WTC11 (cell line): ENCODE measurements around the gene ATXN7L2. TPM values are rescaled to one million over a fixed set of nuclear protein-coding genes. Genes with fewer than 3 reads are reported as not detected.

Experiments used
- ATAC-seq: fragments of 200-7000 bp; cut with Tn5 transposase; 2 replicates; pipeline ENCODE4 v1.10.0; 2021; ENCODE audit warnings: mild to moderate bottlenecking, moderate library complexity
- CTCF ChIA-PET: fragments of 300-600 bp; sonication (Branson Sonifier 250); formaldehyde crosslinking; loops from one replicate; lab custom pipeline; 2021; ENCODE audit warnings: antibody characterized with exemption; lab: Charles Lee
- POLR2A ChIA-PET: fragments of 350-600 bp; sonication (Branson Sonifier 250); formaldehyde crosslinking; loops from one replicate; lab custom pipeline; 2021; ENCODE audit warnings: antibody characterized with exemption; lab: Charles Lee
- DNase-seq: peaks from one replicate; pipeline ENCODE4 v3.0.0; 2021; ENCODE audit warnings: low spot score
- H3K27ac Mint-ChIP-seq: 2 replicates; pipeline ENCODE4 v1.8.0; 2021; ENCODE audit warnings: mixed read lengths
- H3K27me3 Mint-ChIP-seq: 2 replicates; pipeline ENCODE4 v1.8.0; 2021; ENCODE audit warnings: low read depth, mild to moderate bottlenecking, moderate library complexity, mixed read lengths
- H3K36me3 Mint-ChIP-seq: 2 replicates; pipeline ENCODE4 v1.8.0; 2021; ENCODE audit warnings: mixed read lengths
- H3K4me1 Mint-ChIP-seq: 2 replicates; pipeline ENCODE4 v1.8.0; 2022; ENCODE audit warnings: mixed read lengths
- H3K4me3 Mint-ChIP-seq: 2 replicates; pipeline ENCODE4 v1.8.0; 2021; ENCODE audit warnings: mild to moderate bottlenecking, moderate library complexity, mixed read lengths
- H3K9me3 Mint-ChIP-seq: 2 replicates; pipeline ENCODE4 v1.8.0; 2021; ENCODE audit warnings: mixed read lengths
- ATF6 ChIP-seq: sonication (generic); formaldehyde crosslinking; IDR thresholded peaks from 2 replicates; pipeline ENCODE4 v1.8.1; 2023; ENCODE audit warnings: mild to moderate bottlenecking, missing genetic modification reagents
- CBFB ChIP-seq: sonication (generic); formaldehyde crosslinking; IDR thresholded peaks from 2 replicates; pipeline ENCODE4 v1.8.1; 2022; ENCODE audit warnings: mild to moderate bottlenecking, low read depth, missing genetic modification reagents
- E2F4 ChIP-seq: sonication (generic); formaldehyde crosslinking; IDR thresholded peaks from 2 replicates; pipeline ENCODE4 v1.8.1; 2022; ENCODE audit warnings: low read depth, mild to moderate bottlenecking, moderate library complexity, missing genetic modification reagents, borderline replicate concordance
- IRF2 ChIP-seq: sonication (generic); formaldehyde crosslinking; IDR thresholded peaks from 2 replicates; pipeline ENCODE4 v1.8.0; 2022; ENCODE audit warnings: low read depth, missing genetic modification reagents, borderline replicate concordance
- NR1H2 ChIP-seq: sonication (generic); formaldehyde crosslinking; IDR thresholded peaks from 2 replicates; pipeline ENCODE4 v1.9.0; 2021; ENCODE audit warnings: mild to moderate bottlenecking, moderate library complexity, missing genetic modification reagents
- RORB ChIP-seq: fragments of 250-450 bp; sonication (Bioruptor Pico); IDR thresholded peaks from 2 replicates; pipeline ENCODE4 v1.9.0; 2021; ENCODE audit warnings: mild to moderate bottlenecking
- SP1 ChIP-seq: sonication (generic); formaldehyde crosslinking; conservative IDR thresholded peaks from 2 replicates; pipeline ENCODE4 v1.8.1; 2022; ENCODE audit warnings: missing genetic modification reagents
- TCF7 ChIP-seq: sonication (generic); formaldehyde crosslinking; IDR thresholded peaks from 2 replicates; pipeline ENCODE4 v1.8.0; 2022; ENCODE audit warnings: mild to moderate bottlenecking, low read depth, missing genetic modification reagents, moderate library complexity
- USF1 ChIP-seq: sonication (generic); formaldehyde crosslinking; IDR thresholded peaks from 2 replicates; pipeline ENCODE4 v1.8.0; 2022; ENCODE audit warnings: mild to moderate bottlenecking, missing genetic modification reagents
- ZNF232 ChIP-seq: sonication (generic); formaldehyde crosslinking; IDR thresholded peaks from 2 replicates; pipeline ENCODE4 v1.8.0; 2022; ENCODE audit warnings: mild to moderate bottlenecking, missing genetic modification reagents
- ZNF317 ChIP-seq: sonication (generic); formaldehyde crosslinking; IDR thresholded peaks from 2 replicates; pipeline ENCODE4 v1.8.1; 2023; ENCODE audit warnings: low read depth, mild to moderate bottlenecking, moderate library complexity, missing genetic modification reagents, borderline replicate concordance
- ZNF425 ChIP-seq: fragments of 250-450 bp; sonication (Bioruptor Pico); conservative IDR thresholded peaks from 2 replicates; pipeline ENCODE4 v1.9.0; 2021; ENCODE audit warnings: mild to moderate bottlenecking
- total RNA-seq: library from RNA; stranded (reverse); gene quantifications from 3 replicates; pipeline ENCODE4 v1.2.3, GENCODE V29; 2021
- TF ChIP-seq, protein P1 (sequence below): fragments of 250-450 bp; sonication (Bioruptor Pico); IDR thresholded peaks from 2 replicates; pipeline ENCODE4 v1.9.0; 2021; ENCODE audit warnings: mild to moderate bottlenecking, borderline replicate concordance
- TF ChIP-seq, protein P2 (sequence below): sonication (generic); formaldehyde crosslinking; IDR thresholded peaks from 2 replicates; pipeline ENCODE4 v1.8.0; 2023; ENCODE audit warnings: mild to moderate bottlenecking, missing genetic modification reagents
- TF ChIP-seq, protein P3 (sequence below): fragments of 250-450 bp; sonication (Bioruptor Pico); IDR thresholded peaks from 2 replicates; pipeline ENCODE4 v1.9.0; 2021; ENCODE audit warnings: mild to moderate bottlenecking
- TF ChIP-seq, protein P4 (sequence below): fragments of 250-450 bp; sonication (Bioruptor Pico); IDR thresholded peaks from 2 replicates; pipeline ENCODE4 v2.1.2; 2022; ENCODE audit warnings: mild to moderate bottlenecking, moderate library complexity
- TF ChIP-seq, protein P5 (sequence below): fragments of 250-450 bp; sonication (Bioruptor Pico); IDR thresholded peaks from 2 replicates; pipeline ENCODE4 v1.9.0; 2021; ENCODE audit warnings: mild to moderate bottlenecking

Gene ATXN7L2
- total RNA-seq, 1 experiment from 2014 or later: 11.1 TPM

DNA sequence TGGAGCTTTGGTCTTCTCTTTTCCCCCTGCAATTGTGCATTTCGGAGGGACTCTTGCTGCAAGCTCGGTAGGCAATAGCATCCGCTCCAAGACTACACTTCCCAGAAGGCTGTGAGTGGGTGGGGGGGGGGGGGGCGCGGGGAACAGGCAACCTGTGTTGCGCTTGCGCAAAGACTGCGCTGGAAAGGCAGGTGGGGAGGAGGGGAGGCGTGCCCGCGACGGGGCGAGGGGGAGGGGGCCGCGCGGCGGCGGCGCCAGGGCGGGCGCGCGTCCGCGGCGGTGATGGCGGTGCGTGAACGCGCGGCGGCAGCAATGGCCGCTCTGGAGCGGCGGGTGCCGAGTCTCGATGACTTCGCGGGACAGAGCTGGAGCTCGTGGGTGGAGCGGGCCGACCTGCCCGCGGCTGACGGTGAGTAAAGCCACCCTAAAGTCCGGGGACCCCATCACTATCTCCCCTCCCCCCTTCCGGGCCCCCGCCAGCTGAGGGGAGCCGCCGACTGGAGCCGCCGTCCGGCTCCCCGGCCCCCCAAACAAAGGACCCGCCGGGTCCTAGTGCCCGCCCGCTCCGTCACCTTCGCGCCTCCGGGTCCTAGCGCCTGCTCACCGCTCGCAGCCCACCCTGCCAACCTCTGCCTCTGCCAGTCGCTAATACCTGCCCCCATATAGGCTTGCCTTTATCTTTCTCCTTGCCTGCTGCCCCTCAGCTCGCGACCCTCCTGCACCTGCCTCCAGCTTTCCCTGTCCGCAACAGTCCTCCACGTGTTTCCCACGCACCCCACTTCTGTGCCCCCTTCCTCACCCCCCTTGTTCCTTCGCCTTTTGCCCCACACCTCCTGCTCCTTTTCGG is at the start of gene ATXN7L2 (continued):
- TF ChIP-seq CBFB: no peak
- TF ChIP-seq RORB: no peak
- no peak for TF ChIP-seq NR1H2
- TF ChIP-seq, protein P1, sequence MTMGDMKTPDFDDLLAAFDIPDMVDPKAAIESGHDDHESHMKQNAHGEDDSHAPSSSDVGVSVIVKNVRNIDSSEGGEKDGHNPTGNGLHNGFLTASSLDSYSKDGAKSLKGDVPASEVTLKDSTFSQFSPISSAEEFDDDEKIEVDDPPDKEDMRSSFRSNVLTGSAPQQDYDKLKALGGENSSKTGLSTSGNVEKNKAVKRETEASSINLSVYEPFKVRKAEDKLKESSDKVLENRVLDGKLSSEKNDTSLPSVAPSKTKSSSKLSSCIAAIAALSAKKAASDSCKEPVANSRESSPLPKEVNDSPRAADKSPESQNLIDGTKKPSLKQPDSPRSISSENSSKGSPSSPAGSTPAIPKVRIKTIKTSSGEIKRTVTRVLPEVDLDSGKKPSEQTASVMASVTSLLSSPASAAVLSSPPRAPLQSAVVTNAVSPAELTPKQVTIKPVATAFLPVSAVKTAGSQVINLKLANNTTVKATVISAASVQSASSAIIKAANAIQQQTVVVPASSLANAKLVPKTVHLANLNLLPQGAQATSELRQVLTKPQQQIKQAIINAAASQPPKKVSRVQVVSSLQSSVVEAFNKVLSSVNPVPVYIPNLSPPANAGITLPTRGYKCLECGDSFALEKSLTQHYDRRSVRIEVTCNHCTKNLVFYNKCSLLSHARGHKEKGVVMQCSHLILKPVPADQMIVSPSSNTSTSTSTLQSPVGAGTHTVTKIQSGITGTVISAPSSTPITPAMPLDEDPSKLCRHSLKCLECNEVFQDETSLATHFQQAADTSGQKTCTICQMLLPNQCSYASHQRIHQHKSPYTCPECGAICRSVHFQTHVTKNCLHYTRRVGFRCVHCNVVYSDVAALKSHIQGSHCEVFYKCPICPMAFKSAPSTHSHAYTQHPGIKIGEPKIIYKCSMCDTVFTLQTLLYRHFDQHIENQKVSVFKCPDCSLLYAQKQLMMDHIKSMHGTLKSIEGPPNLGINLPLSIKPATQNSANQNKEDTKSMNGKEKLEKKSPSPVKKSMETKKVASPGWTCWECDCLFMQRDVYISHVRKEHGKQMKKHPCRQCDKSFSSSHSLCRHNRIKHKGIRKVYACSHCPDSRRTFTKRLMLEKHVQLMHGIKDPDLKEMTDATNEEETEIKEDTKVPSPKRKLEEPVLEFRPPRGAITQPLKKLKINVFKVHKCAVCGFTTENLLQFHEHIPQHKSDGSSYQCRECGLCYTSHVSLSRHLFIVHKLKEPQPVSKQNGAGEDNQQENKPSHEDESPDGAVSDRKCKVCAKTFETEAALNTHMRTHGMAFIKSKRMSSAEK: no peak
- TF ChIP-seq ATF6: no peak
- TF ChIP-seq IRF2 (CRISPR knock-in tag): no peak
- TF ChIP-seq, protein P2, sequence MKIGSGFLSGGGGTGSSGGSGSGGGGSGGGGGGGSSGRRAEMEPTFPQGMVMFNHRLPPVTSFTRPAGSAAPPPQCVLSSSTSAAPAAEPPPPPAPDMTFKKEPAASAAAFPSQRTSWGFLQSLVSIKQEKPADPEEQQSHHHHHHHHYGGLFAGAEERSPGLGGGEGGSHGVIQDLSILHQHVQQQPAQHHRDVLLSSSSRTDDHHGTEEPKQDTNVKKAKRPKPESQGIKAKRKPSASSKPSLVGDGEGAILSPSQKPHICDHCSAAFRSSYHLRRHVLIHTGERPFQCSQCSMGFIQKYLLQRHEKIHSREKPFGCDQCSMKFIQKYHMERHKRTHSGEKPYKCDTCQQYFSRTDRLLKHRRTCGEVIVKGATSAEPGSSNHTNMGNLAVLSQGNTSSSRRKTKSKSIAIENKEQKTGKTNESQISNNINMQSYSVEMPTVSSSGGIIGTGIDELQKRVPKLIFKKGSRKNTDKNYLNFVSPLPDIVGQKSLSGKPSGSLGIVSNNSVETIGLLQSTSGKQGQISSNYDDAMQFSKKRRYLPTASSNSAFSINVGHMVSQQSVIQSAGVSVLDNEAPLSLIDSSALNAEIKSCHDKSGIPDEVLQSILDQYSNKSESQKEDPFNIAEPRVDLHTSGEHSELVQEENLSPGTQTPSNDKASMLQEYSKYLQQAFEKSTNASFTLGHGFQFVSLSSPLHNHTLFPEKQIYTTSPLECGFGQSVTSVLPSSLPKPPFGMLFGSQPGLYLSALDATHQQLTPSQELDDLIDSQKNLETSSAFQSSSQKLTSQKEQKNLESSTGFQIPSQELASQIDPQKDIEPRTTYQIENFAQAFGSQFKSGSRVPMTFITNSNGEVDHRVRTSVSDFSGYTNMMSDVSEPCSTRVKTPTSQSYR: 0 out of 2 replicates have a peak, but pooled peaks have one; percentile 16
- no peak; the same call in none of the 2 replicates for TF ChIP-seq SP1 (CRISPR knock-in tag)
- no peak for TF ChIP-seq ZNF425
- TF ChIP-seq, protein P3, sequence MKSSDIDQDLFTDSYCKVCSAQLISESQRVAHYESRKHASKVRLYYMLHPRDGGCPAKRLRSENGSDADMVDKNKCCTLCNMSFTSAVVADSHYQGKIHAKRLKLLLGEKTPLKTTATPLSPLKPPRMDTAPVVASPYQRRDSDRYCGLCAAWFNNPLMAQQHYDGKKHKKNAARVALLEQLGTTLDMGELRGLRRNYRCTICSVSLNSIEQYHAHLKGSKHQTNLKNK: no peak
- TF ChIP-seq, all 79 proteins: peak for 18

DNA sequence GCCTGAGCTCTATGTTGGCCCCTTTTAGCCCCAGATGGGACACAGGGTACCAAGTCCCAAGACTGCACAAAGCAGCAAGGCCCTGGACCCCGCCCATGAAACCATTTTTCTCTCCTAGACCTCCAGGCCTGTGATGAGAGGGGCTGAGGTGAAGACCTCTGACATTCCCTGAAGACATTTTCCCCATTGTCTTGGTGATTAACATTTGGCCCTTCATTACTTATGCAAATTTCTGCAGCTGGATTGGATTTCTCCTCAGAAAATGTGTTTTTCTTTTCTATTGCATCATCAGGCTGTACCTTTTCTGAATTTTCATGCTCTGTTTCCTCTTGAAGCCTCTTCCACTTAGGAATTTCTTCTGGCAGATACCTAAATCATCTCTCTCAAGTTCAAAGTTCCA is 49.2 kb upstream of the ATXN7L2 start:
- peaks cover 6% of the 10 kb centered on the region; the same call in 1 of the 2 replicates for H3K36me3 Mint-ChIP-seq
- peaks cover 37% of the 10 kb centered on the region for H3K9me3 Mint-ChIP-seq
- ATAC-seq (no peak), DNase-seq (no peak)
- H3K4me1 Mint-ChIP-seq: no peaks in the 10 kb centered on the region
- CTCF ChIA-PET: no interaction called here
- H3K27ac Mint-ChIP-seq: no peak overlapping the region
- H3K27me3 Mint-ChIP-seq: peaks cover 4% of the 10 kb centered on the region
- POLR2A ChIA-PET: no interaction called here
- no peak overlapping the region for H3K4me3 Mint-ChIP-seq
- TF ChIP-seq, protein P4, sequence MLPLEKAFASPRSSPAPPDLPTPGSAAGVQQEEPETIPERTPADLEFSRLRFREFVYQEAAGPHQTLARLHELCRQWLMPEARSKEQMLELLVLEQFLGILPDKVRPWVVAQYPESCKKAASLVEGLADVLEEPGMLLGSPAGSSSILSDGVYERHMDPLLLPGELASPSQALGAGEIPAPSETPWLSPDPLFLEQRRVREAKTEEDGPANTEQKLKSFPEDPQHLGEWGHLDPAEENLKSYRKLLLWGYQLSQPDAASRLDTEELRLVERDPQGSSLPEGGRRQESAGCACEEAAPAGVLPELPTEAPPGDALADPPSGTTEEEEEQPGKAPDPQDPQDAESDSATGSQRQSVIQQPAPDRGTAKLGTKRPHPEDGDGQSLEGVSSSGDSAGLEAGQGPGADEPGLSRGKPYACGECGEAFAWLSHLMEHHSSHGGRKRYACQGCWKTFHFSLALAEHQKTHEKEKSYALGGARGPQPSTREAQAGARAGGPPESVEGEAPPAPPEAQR (CRISPR knock-in tag): no peak
- no peak for TF ChIP-seq TCF7
- no peak for TF ChIP-seq USF1 (CRISPR knock-in tag)
- no peak for TF ChIP-seq ZNF317
- TF ChIP-seq ZNF232 (CRISPR knock-in tag): no peak
- TF ChIP-seq, protein P5, sequence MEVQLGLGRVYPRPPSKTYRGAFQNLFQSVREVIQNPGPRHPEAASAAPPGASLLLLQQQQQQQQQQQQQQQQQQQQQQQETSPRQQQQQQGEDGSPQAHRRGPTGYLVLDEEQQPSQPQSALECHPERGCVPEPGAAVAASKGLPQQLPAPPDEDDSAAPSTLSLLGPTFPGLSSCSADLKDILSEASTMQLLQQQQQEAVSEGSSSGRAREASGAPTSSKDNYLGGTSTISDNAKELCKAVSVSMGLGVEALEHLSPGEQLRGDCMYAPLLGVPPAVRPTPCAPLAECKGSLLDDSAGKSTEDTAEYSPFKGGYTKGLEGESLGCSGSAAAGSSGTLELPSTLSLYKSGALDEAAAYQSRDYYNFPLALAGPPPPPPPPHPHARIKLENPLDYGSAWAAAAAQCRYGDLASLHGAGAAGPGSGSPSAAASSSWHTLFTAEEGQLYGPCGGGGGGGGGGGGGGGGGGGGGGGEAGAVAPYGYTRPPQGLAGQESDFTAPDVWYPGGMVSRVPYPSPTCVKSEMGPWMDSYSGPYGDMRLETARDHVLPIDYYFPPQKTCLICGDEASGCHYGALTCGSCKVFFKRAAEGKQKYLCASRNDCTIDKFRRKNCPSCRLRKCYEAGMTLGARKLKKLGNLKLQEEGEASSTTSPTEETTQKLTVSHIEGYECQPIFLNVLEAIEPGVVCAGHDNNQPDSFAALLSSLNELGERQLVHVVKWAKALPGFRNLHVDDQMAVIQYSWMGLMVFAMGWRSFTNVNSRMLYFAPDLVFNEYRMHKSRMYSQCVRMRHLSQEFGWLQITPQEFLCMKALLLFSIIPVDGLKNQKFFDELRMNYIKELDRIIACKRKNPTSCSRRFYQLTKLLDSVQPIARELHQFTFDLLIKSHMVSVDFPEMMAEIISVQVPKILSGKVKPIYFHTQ (CRISPR knock-in tag): no peak
- TF ChIP-seq E2F4: no peak
